ENCODE results near the gene SEC63. TPM values are rescaled to one million over a fixed set of nuclear protein-coding genes. Genes with fewer than 3 reads are reported as not detected.
A peak's percentile ranks its signal among the peaks of the same experiment; 100 is the strongest.

Gene SEC63
- total RNA-seq, 2 donors from 2014 or later: 65.7 to 74.8 TPM

GRCh38 chr6:107867302-107867615 is 90.7 kb downstream of the SEC63 start:
- peak; percentile 66 for DNase-seq
- peak overlapping the region; percentile 64 for H3K27ac Mint-ChIP-seq
- Histone ChIP-seq H3K4me3 (ENCODE audit: low read length) (no peak overlapping the region), H3K36me3 (ENCODE audit: control insufficient read depth, insufficient read depth, low read length) (peaks cover 42% of the 10 kb centered on the region), H3K27me3 (ENCODE audit: control insufficient read depth, insufficient read depth, low read length, poor library complexity, severe bottlenecking) (no peaks in the 10 kb centered on the region), H3K9ac (ENCODE audit: extremely low read depth, low read length, poor library complexity, severe bottlenecking) (no peak overlapping the region), H3K9me3 (ENCODE audit: control insufficient read depth, low read length) (no peaks in the 10 kb centered on the region), H3K4me1 (ENCODE audit: control insufficient read depth, insufficient read depth, low read length) (no peaks in the 10 kb centered on the region), H3K27ac (ENCODE audit: low read depth, low read length) (no peak overlapping the region)
- peaks cover 11% of the 10 kb centered on the region for H3K36me3 Mint-ChIP-seq (ENCODE audit: low read depth)
- WGBS, 2 experiments (ENCODE audit: insufficient coverage in 1 of 2, insufficient read length in 1 of 2): 36 to 49% methylated on average over 4 of the region's 4 CpGs
- no peak overlapping the region for H3K4me3 Mint-ChIP-seq
- TF ChIP-seq CTCF (conservative IDR thresholded peaks at IDR 0.05): peak; percentile 27
- H3K9me3 Mint-ChIP-seq: no peaks in the 10 kb centered on the region
- no peaks in the 10 kb centered on the region for H3K27me3 Mint-ChIP-seq (ENCODE audit: insufficient read depth)
- peaks cover 8% of the 10 kb centered on the region for H3K4me1 Mint-ChIP-seq

GRCh38 chr6:107866606-107867301 is 91.3 kb downstream of the SEC63 start:
- no peak overlapping the region for H3K27ac ChIP-seq (ENCODE audit: low read depth, low read length)
- no peak for DNase-seq
- no peak overlapping the region for H3K9ac ChIP-seq (ENCODE audit: extremely low read depth, low read length, poor library complexity, severe bottlenecking)
- H3K4me1 Mint-ChIP-seq: peaks cover 8% of the 10 kb centered on the region
- no peaks in the 10 kb centered on the region for H3K9me3 Mint-ChIP-seq
- no peaks in the 10 kb centered on the region for H3K4me1 ChIP-seq (ENCODE audit: control insufficient read depth, insufficient read depth, low read length)
- no peaks in the 10 kb centered on the region for H3K27me3 Mint-ChIP-seq (ENCODE audit: insufficient read depth)
- H3K9me3 ChIP-seq (ENCODE audit: control insufficient read depth, low read length): no peaks in the 10 kb centered on the region
- TF ChIP-seq CTCF (conservative IDR thresholded peaks at IDR 0.05): peak; percentile 83
- 66 to 67% methylated on average over 8 to 11 of the region's 11 CpGs for WGBS, 2 experiments (ENCODE audit: insufficient coverage in 1 of 2, insufficient read length in 1 of 2)
- H3K36me3 Mint-ChIP-seq (ENCODE audit: low read depth): peaks cover 9% of the 10 kb centered on the region
- H3K4me3 Mint-ChIP-seq: no peak overlapping the region
- H3K4me3 ChIP-seq (ENCODE audit: low read length): no peak overlapping the region
- H3K27me3 ChIP-seq (ENCODE audit: control insufficient read depth, insufficient read depth, low read length, poor library complexity, severe bottlenecking): no peaks in the 10 kb centered on the region
- no peak overlapping the region for H3K27ac Mint-ChIP-seq
- H3K36me3 ChIP-seq (ENCODE audit: control insufficient read depth, insufficient read depth, low read length): peaks cover 37% of the 10 kb centered on the region

GRCh38 chr6:107864226-107865127 is 93.5 kb downstream of the SEC63 start:
- H3K27ac Mint-ChIP-seq: no peak overlapping the region
- H3K27me3 Mint-ChIP-seq (ENCODE audit: insufficient read depth): no peaks in the 10 kb centered on the region
- no peaks in the 10 kb centered on the region for H3K4me1 ChIP-seq (ENCODE audit: control insufficient read depth, insufficient read depth, low read length)
- H3K4me3 ChIP-seq (ENCODE audit: low read length): no peak overlapping the region
- H3K27me3 ChIP-seq (ENCODE audit: control insufficient read depth, insufficient read depth, low read length, poor library complexity, severe bottlenecking): no peaks in the 10 kb centered on the region
- H3K36me3 Mint-ChIP-seq (ENCODE audit: low read depth): no peaks in the 10 kb centered on the region
- peaks cover 17% of the 10 kb centered on the region for H3K36me3 ChIP-seq (ENCODE audit: control insufficient read depth, insufficient read depth, low read length)
- peaks cover 3% of the 10 kb centered on the region for H3K9me3 Mint-ChIP-seq
- H3K9ac ChIP-seq (ENCODE audit: extremely low read depth, low read length, poor library complexity, severe bottlenecking): no peak overlapping the region
- H3K4me3 Mint-ChIP-seq: no peak overlapping the region
- H3K27ac ChIP-seq (ENCODE audit: low read depth, low read length): no peak overlapping the region
- WGBS, 2 experiments (ENCODE audit: insufficient coverage in 1 of 2, insufficient read length in 1 of 2): 66 to 69% methylated on average over 4 to 5 of the region's 5 CpGs
- H3K9me3 ChIP-seq (ENCODE audit: control insufficient read depth, low read length): no peaks in the 10 kb centered on the region
- no peak for DNase-seq
- peaks cover 4% of the 10 kb centered on the region for H3K4me1 Mint-ChIP-seq
- TF ChIP-seq CTCF (conservative IDR thresholded peaks at IDR 0.05): no peak
